A673 (cell line): Measurements from ENCODE around the gene SEC14L5.

ENCODE experiments used
- EZH2 ChIP-seq: fragments of 200-600 bp; sonication (generic); IDR thresholded peaks from 2 replicates; pipeline ENCODE4 v1.6.1; 2017; ENCODE audit warnings: borderline replicate concordance, low read depth, mild to moderate bottlenecking, mixed read lengths, antibody characterized with exemption, low read length; ENCODE audit not compliant: poor library complexity, severe bottlenecking
- TF ChIP-seq, protein P1 (sequence below): fragments of 300-800, 200-600 bp; sonication (generic); conservative IDR thresholded peaks from 2 replicates; pipeline ENCODE4 v1.5.1; 2017; ENCODE audit warnings: low read depth, mild to moderate bottlenecking, antibody characterized with exemption, low read length, moderate library complexity, mixed read lengths

DNA sequence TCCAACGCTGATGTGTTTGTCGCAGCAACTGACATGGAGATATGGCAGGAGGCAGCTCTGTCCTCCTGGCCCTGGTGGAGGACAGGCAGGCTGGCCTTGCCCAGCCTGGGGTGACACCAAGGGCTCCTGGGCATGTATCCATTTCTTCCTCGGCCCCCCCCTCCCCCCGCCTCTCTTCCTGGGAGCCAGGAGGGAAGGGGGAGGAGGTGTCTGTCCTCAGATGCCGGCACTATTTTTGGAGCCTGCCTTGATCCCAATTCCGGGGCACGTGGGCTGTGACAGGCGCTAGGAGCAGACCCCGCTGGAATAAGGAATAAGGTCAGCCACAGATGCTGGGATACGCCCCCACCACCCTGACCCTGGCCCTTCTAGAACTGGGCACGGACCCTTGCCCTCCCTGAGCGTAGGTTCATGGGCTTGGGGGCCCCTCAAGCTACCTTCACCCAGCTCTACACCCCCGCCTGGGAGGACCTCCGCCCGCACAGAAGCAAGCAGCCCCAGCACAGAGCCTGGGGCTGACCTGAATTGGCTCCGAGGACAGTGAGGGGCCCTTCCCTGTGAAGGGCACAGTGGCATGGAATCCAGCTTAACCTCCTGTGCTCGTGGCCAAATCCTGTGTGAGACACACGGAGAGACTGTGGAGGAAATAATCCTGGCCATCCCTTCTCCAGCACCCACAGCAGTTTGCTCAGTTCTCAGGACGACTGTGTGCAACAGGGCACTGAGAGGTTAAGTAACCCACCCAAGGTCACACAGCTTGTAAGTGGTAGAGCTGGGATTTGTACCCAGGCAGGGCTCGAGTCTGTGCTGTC lies 24.1 kb downstream of the SEC14L5 start:
- no peak for TF ChIP-seq EZH2
- TF ChIP-seq, protein P1, sequence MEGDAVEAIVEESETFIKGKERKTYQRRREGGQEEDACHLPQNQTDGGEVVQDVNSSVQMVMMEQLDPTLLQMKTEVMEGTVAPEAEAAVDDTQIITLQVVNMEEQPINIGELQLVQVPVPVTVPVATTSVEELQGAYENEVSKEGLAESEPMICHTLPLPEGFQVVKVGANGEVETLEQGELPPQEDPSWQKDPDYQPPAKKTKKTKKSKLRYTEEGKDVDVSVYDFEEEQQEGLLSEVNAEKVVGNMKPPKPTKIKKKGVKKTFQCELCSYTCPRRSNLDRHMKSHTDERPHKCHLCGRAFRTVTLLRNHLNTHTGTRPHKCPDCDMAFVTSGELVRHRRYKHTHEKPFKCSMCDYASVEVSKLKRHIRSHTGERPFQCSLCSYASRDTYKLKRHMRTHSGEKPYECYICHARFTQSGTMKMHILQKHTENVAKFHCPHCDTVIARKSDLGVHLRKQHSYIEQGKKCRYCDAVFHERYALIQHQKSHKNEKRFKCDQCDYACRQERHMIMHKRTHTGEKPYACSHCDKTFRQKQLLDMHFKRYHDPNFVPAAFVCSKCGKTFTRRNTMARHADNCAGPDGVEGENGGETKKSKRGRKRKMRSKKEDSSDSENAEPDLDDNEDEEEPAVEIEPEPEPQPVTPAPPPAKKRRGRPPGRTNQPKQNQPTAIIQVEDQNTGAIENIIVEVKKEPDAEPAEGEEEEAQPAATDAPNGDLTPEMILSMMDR, result no peak
